KOPT-K1 (cell line): ENCODE results near the gene NEK11.

ENCODE experiments used
- H3K27ac ChIP-seq: fragments of 200-600 bp; sonication (generic); 2 replicates; pipeline ENCODE4 v1.5.1; 2016; ENCODE audit warnings: antibody characterized with exemption, mild to moderate bottlenecking, low read depth, low read length; ENCODE audit not compliant: poor library complexity, severe bottlenecking
- H3K36me3 ChIP-seq: fragments of 200-600 bp; sonication (generic); 2 replicates; pipeline ENCODE4 v1.5.1; 2017; ENCODE audit warnings: antibody characterized with exemption, mild to moderate bottlenecking, low read length, moderate library complexity; ENCODE audit not compliant: insufficient read depth
- H3K9me3 ChIP-seq: fragments of 200-600 bp; sonication (generic); 2 replicates; pipeline ENCODE4 v1.5.1; 2017; ENCODE audit warnings: antibody characterized with exemption, low read length, mild to moderate bottlenecking; ENCODE audit not compliant: insufficient read depth, poor library complexity, severe bottlenecking

The NEK11 gene

GRCh38 chr3:131217296-131217741, 190.6 kb downstream of the NEK11 start:
- no peak overlapping the region for H3K27ac ChIP-seq
- no peaks in the 10 kb centered on the region for H3K36me3 ChIP-seq
- no peaks in the 10 kb centered on the region for H3K9me3 ChIP-seq

- Histone ChIP-seq H3K36me3 (no peaks in the 10 kb centered on the region), H3K27ac (no peak overlapping the region), H3K9me3 (no peaks in the 10 kb centered on the region)
Measured at GRCh38 chr3:131218196-131218595, 191.5 kb downstream of the NEK11 start.

- Histone ChIP-seq H3K27ac (no peak overlapping the region), H3K9me3 (no peaks in the 10 kb centered on the region), H3K36me3 (no peaks in the 10 kb centered on the region)
Measured at GRCh38 chr3:131221731-131222130, 195.1 kb downstream of the NEK11 start.

- Histone ChIP-seq H3K27ac (no peak overlapping the region), H3K9me3 (no peaks in the 10 kb centered on the region), H3K36me3 (no peaks in the 10 kb centered on the region)
Measured at GRCh38 chr3:131222599-131222998, 195.9 kb downstream of the NEK11 start.

GRCh38 chr3:131223373-131224289, 197.0 kb downstream of the NEK11 start:
- Histone ChIP-seq H3K27ac (no peak overlapping the region), H3K36me3 (no peaks in the 10 kb centered on the region), H3K9me3 (no peaks in the 10 kb centered on the region)

- H3K36me3 ChIP-seq = no peaks in the 10 kb centered on the region
- H3K27ac ChIP-seq = no peak overlapping the region
- no peaks in the 10 kb centered on the region for H3K9me3 ChIP-seq
Measured at GRCh38 chr3:131224886-131225550, 198.3 kb downstream of the NEK11 start.

- no peaks in the 10 kb centered on the region for H3K36me3 ChIP-seq
- H3K9me3 ChIP-seq = no peaks in the 10 kb centered on the region
- H3K27ac ChIP-seq = no peak overlapping the region
Measured at GRCh38 chr3:131228522-131228921, 201.8 kb downstream of the NEK11 start.

- H3K9me3 ChIP-seq = no peaks in the 10 kb centered on the region
- no peaks in the 10 kb centered on the region for H3K36me3 ChIP-seq
- H3K27ac ChIP-seq = no peak overlapping the region
Measured at GRCh38 chr3:131231710-131232389, 205.2 kb downstream of the NEK11 start.

GRCh38 chr3:131232711-131233267, 206.1 kb downstream of the NEK11 start:
- Histone ChIP-seq H3K9me3 (no peaks in the 10 kb centered on the region), H3K27ac (no peak overlapping the region), H3K36me3 (no peaks in the 10 kb centered on the region)

GRCh38 chr3:131233900-131234668, 207.4 kb downstream of the NEK11 start:
- no peak overlapping the region for H3K27ac ChIP-seq
- H3K36me3 ChIP-seq = no peaks in the 10 kb centered on the region
- H3K9me3 ChIP-seq = no peaks in the 10 kb centered on the region

- Histone ChIP-seq H3K36me3 (no peaks in the 10 kb centered on the region), H3K27ac (no peak overlapping the region), H3K9me3 (no peaks in the 10 kb centered on the region)
Measured at GRCh38 chr3:131236421-131236820, 209.7 kb downstream of the NEK11 start.

- H3K36me3 ChIP-seq = no peaks in the 10 kb centered on the region
- no peak overlapping the region for H3K27ac ChIP-seq
- H3K9me3 ChIP-seq = no peaks in the 10 kb centered on the region
Measured at GRCh38 chr3:131238496-131238895, 211.8 kb downstream of the NEK11 start.

- Histone ChIP-seq H3K9me3 (no peaks in the 10 kb centered on the region), H3K27ac (no peak overlapping the region), H3K36me3 (no peaks in the 10 kb centered on the region)
Measured at GRCh38 chr3:131239267-131239666, 212.6 kb downstream of the NEK11 start.

GRCh38 chr3:131242201-131242600, 215.5 kb downstream of the NEK11 start:
- H3K27ac ChIP-seq = no peak overlapping the region
- no peaks in the 10 kb centered on the region for H3K9me3 ChIP-seq
- H3K36me3 ChIP-seq = no peaks in the 10 kb centered on the region
